Parathyroid adenoma (tissue), 2 donors: Measurements from ENCODE around the gene ZNF438.

Experiments
- H2AFZ ChIP-seq: fragments of 300-600 bp; sonication (generic); one replicate; pipeline ENCODE4 v1.7.0; 2017; ENCODE audit warnings: antibody characterized with exemption, mild to moderate bottlenecking
- H3K27ac ChIP-seq: fragments of 300-600 bp; sonication (generic); one replicate; pipeline ENCODE4 v1.7.0; 2017
- H3K27me3 ChIP-seq: fragments of 300-600 bp; sonication (generic); one replicate; pipeline ENCODE4 v1.7.0; 2017; ENCODE audit warnings: low read length; ENCODE audit not compliant: control insufficient read depth, insufficient read depth
- H3K36me3 ChIP-seq: fragments of 300-600 bp; sonication (generic); one replicate; pipeline ENCODE4 v1.7.0; 2017; ENCODE audit warnings: low read length; ENCODE audit not compliant: control insufficient read depth, insufficient read depth
- H3K4me1 ChIP-seq: fragments of 300-600 bp; sonication (generic); one replicate; pipeline ENCODE4 v1.7.0; 2017; ENCODE audit warnings: control low read depth
- H3K4me2 ChIP-seq: fragments of 300-600 bp; sonication (generic); one replicate; pipeline ENCODE4 v1.7.0; 2017; ENCODE audit warnings: low read length
- H3K4me3 ChIP-seq: fragments of 300-600 bp; sonication (generic); one replicate; pipeline ENCODE4 v1.7.0; 2017; ENCODE audit warnings: low read depth, low read length
- H3K79me2 ChIP-seq: fragments of 300-600 bp; sonication (generic); one replicate; pipeline ENCODE4 v1.7.0; 2017; ENCODE audit warnings: control low read depth
- H3K9ac ChIP-seq: fragments of 300-600 bp; sonication (generic); one replicate; pipeline ENCODE4 v1.7.0; 2017; ENCODE audit warnings: mild to moderate bottlenecking
- H3K9me3 ChIP-seq: fragments of 300-600 bp; sonication (generic); one replicate; pipeline ENCODE4 v1.7.0; 2017; ENCODE audit warnings: low read length; ENCODE audit not compliant: control insufficient read depth
- CTCF ChIP-seq: fragments of 300-600 bp; sonication (generic); IDR thresholded peaks from one replicate; pipeline ENCODE4 v1.7.0; 2017; ENCODE audit warnings: antibody characterized with exemption, mild to moderate bottlenecking
- donor health status: primary hyperparathyroidism.

ZNF438 gene

DNA sequence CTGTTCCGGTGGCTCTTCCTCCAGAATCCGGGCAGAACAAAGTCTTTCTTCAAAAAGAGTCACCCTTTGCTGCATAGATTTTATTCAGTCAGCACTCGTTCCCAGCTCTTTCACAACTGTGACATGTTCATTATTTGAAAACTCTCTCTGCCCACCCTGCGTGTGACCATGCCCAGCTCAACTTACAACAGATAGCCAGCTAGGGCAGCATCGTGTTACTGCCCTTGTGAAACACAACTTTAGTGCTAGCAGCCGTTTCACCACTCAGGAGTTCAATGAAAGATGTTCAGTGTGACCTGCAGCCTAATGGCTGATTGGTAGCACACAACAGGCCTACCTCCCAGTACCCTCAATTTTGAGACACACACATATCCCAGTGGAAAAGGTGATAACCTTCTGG lies 57.9 kb downstream of the ZNF438 start:
- Histone ChIP-seq H3K27me3 (no peaks in the 10 kb centered on the region), H3K4me2 (no peak overlapping the region), H3K79me2 (no peaks in the 10 kb centered on the region), H2AFZ (no peak overlapping the region), H3K4me1 (no peaks in the 10 kb centered on the region), H3K9me3 (no peaks in the 10 kb centered on the region), H3K27ac (no peak overlapping the region), H3K36me3 (no peaks in the 10 kb centered on the region), H3K4me3 (no peak overlapping the region), H3K9ac (no peak overlapping the region)
- TF ChIP-seq CTCF, result no peak

GRCh38 chr10:30970760-30971460 lies 60.8 kb downstream of the ZNF438 start:
- TF ChIP-seq CTCF, result no peak
- no peaks in the 10 kb centered on the region for H3K36me3 ChIP-seq
- H3K9me3 ChIP-seq, result no peaks in the 10 kb centered on the region
- H3K27me3 ChIP-seq, result no peaks in the 10 kb centered on the region
- H3K4me2 ChIP-seq, result no peak overlapping the region
- H3K4me1 ChIP-seq, result no peaks in the 10 kb centered on the region
- no peak overlapping the region for H2AFZ ChIP-seq
- H3K4me3 ChIP-seq, result no peak overlapping the region
- H3K9ac ChIP-seq, result no peak overlapping the region
- no peak overlapping the region for H3K27ac ChIP-seq
- no peaks in the 10 kb centered on the region for H3K79me2 ChIP-seq

GRCh38 chr10:30968711-30969110 lies 63.0 kb downstream of the ZNF438 start:
- H3K9ac ChIP-seq, result no peak overlapping the region
- H2AFZ ChIP-seq, result no peak overlapping the region
- H3K79me2 ChIP-seq, result no peaks in the 10 kb centered on the region
- H3K9me3 ChIP-seq, result no peaks in the 10 kb centered on the region
- no peak overlapping the region for H3K4me3 ChIP-seq
- H3K4me1 ChIP-seq, result no peaks in the 10 kb centered on the region
- no peaks in the 10 kb centered on the region for H3K27me3 ChIP-seq
- no peaks in the 10 kb centered on the region for H3K36me3 ChIP-seq
- H3K4me2 ChIP-seq, result no peak overlapping the region
- no peak overlapping the region for H3K27ac ChIP-seq
- no peak for TF ChIP-seq CTCF

GRCh38 chr10:30967650-30968410 lies 63.8 kb downstream of the ZNF438 start:
- Histone ChIP-seq H2AFZ (no peak overlapping the region), H3K9ac (no peak overlapping the region), H3K4me2 (no peak overlapping the region), H3K27ac (no peak overlapping the region), H3K9me3 (no peaks in the 10 kb centered on the region), H3K4me3 (no peak overlapping the region), H3K36me3 (no peaks in the 10 kb centered on the region), H3K79me2 (no peaks in the 10 kb centered on the region), H3K27me3 (no peaks in the 10 kb centered on the region), H3K4me1 (no peaks in the 10 kb centered on the region)
- no peak for TF ChIP-seq CTCF
